KOPT-K1 (cell line): ENCODE data around the gene TMEM11.
A peak's percentile ranks its signal among the peaks of the same experiment; 100 is the strongest.

ENCODE experiments used
- H3K27ac ChIP-seq: fragments of 200-600 bp; sonication (generic); 2 replicates; pipeline ENCODE4 v1.5.1; 2016; ENCODE audit warnings: antibody characterized with exemption, mild to moderate bottlenecking, low read depth, low read length; ENCODE audit not compliant: poor library complexity, severe bottlenecking
- H3K36me3 ChIP-seq: fragments of 200-600 bp; sonication (generic); 2 replicates; pipeline ENCODE4 v1.5.1; 2017; ENCODE audit warnings: antibody characterized with exemption, mild to moderate bottlenecking, low read length, moderate library complexity; ENCODE audit not compliant: insufficient read depth
- H3K9me3 ChIP-seq: fragments of 200-600 bp; sonication (generic); 2 replicates; pipeline ENCODE4 v1.5.1; 2017; ENCODE audit warnings: antibody characterized with exemption, low read length, mild to moderate bottlenecking; ENCODE audit not compliant: insufficient read depth, poor library complexity, severe bottlenecking

The TMEM11 gene, protein sequence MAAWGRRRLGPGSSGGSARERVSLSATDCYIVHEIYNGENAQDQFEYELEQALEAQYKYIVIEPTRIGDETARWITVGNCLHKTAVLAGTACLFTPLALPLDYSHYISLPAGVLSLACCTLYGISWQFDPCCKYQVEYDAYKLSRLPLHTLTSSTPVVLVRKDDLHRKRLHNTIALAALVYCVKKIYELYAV

DNA sequence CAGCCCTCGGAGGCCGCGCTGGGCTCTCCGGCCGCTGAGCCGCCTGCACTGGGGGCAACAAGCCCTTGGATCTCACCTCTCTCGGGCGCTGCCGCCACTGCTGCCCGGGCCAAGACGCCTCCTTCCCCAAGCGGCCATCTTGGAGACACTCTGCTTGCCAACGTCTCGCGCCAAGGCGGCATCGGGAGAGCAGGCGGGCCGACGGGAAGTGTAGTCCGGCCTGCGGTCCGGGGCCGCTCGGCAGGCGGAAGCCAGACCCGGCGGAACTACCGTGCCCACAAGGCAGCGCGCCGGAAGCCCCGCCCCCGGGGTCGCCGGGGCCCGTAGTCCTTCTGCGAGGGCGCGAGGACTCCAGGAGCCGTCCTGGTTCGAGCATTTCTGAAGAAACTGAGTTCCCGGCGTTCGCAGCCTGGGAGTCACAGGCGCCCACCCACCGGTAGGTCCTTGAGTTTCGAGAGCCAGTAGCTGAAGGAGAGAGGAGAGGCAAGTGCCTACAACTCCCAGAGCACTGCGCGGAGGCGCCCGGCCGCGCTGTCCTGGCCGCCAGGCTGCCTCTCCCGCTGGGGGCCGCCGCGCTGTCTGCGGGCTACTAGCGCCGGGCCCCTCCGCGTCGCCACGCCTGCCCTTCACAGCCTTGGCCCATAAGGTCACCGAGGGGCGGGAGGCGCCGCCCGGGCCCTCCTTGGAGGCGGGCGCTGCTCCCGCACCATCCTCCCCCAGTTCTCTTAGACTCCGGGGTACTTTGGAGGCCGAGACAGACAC is at the start of gene TMEM11:
TMEM11 (minus strand) TSS at position 147 of the 762 bp plus-strand sequence; CDS start at position 138, 9 bp downstream.
- Histone ChIP-seq H3K27ac (peak within 1 kb of the TSS; percentile 93), H3K36me3 (peaks cover 54% of the 10 kb centered on the region), H3K9me3 (no peaks in the 10 kb centered on the region)

DNA sequence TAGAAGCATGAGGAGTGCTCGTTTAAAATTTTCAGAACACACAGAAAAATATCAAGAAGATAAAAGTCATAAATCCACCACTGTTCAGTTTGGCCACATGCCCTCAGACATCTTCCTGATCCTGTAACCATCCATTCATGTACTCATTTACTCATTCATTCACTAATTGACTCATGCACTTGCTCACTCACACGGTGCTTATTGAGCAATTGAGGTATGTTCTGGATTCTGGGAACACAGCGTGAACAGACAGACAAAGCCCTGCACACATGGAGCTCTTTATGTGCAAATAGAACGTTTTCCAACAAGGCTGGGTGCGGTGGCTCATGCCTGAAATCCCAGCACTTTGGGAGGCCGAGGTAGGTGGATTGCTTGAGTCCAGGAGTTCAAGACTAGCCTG is 49.4 kb upstream of the TMEM11 start:
- H3K27ac ChIP-seq: no peak overlapping the region

DNA sequence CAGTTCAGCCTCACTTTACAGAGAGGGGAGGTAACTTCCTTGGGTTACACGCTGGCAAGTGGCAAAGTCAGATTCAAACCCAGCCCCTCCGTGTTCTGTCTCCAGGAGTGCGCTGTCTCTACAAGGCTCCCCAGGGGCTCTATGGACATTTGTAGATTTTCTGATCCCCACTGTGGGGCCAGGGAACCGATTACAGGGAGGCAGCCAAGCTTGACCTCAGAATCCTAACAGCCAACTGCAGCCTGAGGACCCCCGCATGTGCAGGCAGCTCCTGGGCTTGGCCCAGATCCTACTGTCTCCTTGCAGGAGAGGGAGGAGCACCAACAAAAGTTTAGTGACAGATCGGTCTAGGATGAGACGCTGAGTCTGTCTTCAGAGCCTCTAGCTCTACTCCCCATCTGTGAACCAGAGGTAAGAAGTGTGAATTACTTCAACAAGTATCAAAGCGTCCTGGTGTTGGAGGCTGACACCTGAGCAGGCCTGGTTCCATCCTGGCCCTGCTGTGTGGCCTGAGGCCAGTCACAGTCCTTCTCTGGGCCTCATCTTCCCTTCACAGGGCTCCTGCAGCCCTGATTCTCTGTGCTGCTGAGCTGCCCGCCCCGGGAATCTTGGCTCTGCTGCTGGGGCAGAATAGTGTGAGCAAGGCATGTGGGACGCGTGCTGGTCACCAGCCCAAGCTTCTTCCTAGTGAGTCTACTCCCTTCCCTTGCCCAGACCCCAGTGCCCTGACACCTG is 48.5 kb upstream of the TMEM11 start:
- H3K27ac ChIP-seq: no peak overlapping the region
- no peaks in the 10 kb centered on the region for H3K9me3 ChIP-seq
- H3K36me3 ChIP-seq: no peaks in the 10 kb centered on the region

More for the DNA sequence above, 49.4 kb upstream of the TMEM11 start:
- no peaks in the 10 kb centered on the region for H3K9me3 ChIP-seq
- H3K36me3 ChIP-seq: no peaks in the 10 kb centered on the region

DNA sequence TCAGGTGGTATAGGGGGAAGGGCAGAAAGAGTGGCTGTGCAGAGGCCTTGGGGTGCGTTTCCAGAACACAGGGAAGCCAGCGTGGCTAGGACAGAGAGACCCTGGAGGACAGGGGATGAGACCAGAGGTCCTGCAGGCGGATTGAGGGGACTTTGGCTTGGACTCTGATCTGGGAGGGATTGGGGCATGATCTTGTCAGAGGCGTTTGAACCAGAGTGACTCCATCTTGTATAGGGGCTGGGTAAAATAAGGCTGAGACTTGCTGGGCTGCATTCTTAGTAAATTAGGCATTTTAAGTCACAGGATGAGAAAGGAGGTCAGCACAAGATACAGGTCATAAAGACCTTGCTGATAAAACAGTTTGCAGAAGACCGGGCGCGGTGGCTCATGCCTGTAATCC is 44.6 kb upstream of the TMEM11 start:
- no peaks in the 10 kb centered on the region for H3K36me3 ChIP-seq
- no peak overlapping the region for H3K27ac ChIP-seq
- H3K9me3 ChIP-seq: no peaks in the 10 kb centered on the region

DNA sequence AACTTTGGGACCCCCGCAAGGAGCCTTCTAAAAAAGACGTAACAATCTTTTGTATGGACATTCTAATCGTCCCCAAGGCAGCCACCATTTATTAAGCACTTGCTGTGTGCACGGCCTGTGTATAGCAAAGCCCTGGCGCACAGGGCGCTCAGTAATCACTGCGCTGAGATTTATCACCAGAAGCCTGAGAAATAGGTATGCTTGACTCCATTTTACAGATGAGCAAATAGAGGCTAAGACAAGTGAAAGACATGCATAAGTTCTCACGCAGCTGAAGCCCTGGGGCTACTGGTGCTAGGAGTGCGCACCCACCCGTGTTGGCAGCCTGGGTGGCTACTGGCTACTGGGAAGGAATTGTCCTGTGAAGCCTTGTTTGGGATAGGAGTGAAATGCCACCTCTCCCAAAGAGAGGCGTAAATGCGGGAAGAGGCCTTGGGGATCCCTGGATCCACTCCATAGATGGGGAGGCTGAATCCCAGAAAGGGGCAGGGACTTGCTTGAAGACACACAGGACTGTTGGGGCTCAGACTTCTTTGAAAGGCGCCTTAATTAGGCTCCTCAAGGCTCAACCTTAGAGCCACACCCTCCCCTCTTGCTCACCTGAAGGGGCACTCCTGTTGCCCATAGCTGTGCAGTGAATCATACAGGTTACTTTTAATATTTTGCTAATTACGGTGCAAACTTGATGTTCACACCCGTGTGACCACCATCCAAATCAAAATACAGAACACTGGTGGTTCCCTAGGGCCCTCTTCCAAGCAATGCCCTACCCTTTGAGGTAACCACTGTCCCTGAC is 39.9 kb upstream of the TMEM11 start:
- Histone ChIP-seq H3K36me3 (no peaks in the 10 kb centered on the region), H3K9me3 (no peaks in the 10 kb centered on the region), H3K27ac (no peak overlapping the region)

DNA sequence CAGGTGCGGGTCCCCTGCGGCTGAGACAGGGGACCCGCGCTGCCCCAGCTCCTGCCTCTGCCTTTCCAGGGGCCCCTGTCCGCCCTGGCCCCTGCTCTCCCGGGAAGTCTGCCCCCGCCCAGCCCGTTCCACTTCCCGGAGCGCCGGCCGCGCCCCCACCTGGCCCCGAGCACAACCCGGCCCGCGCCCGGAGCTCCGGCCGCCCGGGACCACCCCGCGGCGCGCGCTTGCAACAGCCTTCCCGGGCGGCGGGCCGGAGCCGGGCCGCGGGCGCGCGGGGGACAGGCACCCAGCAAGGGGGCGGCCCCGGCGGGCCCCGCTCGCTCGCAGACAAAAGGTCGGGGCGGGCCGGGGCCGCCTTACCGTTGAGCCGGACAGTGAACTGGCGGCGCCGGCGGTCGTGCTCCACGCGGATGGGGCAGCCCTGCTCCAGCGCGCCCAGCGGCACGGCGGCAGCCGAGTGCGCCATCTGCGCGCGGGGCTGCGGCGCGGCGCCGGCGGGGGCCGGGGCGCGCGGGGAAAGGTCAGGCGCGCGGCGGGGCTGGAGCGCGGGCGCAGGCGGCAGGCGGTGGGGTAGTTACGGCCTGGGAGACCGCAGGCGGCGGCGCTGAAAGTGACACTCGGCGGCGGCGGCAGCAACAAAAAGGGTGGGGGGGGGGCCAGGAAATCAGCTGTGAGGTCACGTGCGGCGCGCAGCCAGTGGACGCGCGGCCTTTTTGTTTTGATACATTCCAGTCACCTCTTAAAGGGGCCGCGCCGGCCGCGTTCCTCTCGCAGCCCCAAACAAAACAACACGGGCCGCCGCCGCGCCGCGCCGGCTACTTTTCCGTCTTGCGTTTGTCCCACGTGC is 39.1 kb upstream of the TMEM11 start, which contains the start of gene NATD1:
NATD1 (minus strand) TSS at position 615 of the 850 bp plus-strand sequence; CDS start at position 469, 146 bp downstream.
- Histone ChIP-seq H3K9me3 (no peaks in the 10 kb centered on the region), H3K36me3 (no peaks in the 10 kb centered on the region), H3K27ac (no peak within 1 kb of the TSS)

DNA sequence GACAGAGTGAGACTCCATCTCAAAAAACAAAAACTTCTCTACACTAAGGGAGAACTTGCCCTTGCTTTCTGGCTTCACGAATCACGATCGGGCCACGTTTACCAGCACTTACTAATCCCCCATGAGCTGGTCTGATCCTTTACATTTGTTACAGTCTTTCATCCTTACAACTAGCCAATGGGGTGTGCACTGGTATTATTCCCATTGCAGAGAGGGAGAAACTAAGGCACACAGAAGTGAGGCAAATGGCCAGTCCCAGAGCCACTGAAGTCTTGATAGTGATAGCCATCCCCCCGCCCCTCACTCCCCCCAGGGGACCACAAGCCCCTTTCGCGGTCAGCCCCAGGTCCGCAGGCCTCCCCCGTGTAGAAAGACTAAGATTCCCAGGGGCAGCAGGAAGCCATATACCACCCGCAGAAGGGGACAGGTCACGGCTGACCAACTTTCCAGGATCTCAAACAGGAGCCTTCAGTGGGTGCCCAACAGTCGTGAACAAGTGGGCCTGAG is 38.4 kb upstream of the TMEM11 start:
- Histone ChIP-seq H3K27ac (no peak overlapping the region), H3K9me3 (no peaks in the 10 kb centered on the region), H3K36me3 (no peaks in the 10 kb centered on the region)

DNA sequence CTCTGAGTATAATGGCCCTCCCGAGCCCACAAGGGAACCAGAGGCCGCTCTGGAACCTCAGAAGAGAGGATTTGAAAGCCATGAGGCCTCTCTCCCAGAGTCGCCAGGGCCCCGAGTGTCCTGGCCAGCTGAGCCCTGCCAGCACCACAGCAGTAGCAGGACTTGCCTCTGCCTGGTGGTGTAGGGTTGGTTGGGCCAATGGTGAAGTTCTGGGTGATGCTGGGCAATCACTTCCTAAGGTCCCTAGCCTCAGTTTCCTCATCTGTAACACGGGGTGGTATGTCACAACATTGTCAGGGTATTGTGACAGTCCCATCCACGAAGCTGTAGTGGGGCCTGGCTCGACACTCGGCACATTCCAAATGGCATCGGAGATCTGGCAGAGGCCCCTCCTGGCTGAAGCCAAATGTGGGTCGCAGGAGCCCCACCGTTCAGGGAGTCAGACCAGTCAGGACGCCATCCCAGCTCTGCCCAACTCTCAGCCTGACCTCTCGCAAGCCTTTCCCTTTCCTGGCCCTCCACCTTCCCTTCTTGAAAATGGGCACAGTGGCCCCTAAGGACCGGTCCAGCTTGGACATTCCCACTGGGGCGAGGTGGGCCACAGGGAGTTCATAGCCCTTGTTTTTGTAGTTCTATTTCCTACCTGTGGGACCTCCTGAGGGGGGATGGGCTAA is 37.5 kb upstream of the TMEM11 start:
- Histone ChIP-seq H3K27ac (no peak overlapping the region), H3K36me3 (no peaks in the 10 kb centered on the region), H3K9me3 (no peaks in the 10 kb centered on the region)

DNA sequence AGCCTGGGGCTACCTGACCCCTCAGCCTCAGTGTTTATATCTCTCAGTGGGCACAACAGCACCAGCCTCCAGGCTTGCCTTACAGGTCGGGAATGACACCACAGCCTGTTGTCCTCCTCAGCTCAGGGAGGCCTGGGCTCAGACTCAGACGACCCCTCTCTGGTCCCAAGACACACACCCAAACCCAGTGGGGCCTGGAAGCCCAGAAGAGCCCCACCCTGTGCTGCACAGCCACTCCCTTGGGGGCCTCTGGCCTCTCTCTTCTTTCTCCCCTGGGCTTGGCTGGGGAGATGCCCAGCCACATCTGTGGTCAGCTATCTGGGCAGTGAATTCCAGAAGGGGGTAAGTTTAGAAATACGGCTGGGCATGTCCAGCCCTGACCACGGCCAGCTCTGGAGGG is 36.9 kb upstream of the TMEM11 start:
- H3K27ac ChIP-seq: no peak overlapping the region
- H3K9me3 ChIP-seq: no peaks in the 10 kb centered on the region
- no peaks in the 10 kb centered on the region for H3K36me3 ChIP-seq

DNA sequence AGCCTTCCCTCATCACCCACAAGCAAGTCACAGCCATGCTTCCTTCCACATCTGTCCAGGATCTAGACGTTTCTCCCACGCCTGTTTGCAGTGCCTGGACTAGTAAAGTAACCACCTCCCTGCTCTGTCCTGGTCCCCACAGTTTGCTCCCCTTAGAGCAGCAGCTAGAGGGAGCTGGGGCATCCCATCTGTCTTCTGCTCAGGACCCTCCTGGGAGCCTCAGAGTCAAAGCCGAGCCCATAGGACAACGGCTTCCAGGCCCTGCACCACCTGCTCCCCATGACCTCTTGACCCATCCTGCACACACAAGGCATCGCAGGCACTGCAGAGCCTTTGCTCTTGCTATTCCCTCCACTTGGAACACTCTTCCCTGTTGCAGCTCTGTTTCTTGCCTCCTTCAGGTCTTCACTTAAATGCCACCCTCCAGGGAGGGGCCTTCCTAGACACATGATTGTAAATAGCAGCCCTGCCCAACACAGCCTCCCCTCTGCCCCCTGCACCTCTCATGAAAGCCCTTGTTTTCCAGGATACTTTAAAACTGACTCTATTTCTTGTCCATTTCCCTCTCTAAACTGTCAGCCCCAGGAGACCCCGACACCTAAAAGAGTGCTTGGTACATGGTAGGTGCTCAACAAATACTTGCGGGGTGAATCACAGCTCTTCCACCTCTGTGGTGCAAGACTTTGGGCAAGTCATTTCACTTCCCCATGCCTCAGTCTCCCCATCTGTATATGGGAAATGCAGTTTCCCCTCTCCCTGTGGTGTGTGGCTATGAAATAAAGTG is 36.2 kb upstream of the TMEM11 start:
- H3K9me3 ChIP-seq: no peaks in the 10 kb centered on the region
- no peak overlapping the region for H3K27ac ChIP-seq
- no peaks in the 10 kb centered on the region for H3K36me3 ChIP-seq

DNA sequence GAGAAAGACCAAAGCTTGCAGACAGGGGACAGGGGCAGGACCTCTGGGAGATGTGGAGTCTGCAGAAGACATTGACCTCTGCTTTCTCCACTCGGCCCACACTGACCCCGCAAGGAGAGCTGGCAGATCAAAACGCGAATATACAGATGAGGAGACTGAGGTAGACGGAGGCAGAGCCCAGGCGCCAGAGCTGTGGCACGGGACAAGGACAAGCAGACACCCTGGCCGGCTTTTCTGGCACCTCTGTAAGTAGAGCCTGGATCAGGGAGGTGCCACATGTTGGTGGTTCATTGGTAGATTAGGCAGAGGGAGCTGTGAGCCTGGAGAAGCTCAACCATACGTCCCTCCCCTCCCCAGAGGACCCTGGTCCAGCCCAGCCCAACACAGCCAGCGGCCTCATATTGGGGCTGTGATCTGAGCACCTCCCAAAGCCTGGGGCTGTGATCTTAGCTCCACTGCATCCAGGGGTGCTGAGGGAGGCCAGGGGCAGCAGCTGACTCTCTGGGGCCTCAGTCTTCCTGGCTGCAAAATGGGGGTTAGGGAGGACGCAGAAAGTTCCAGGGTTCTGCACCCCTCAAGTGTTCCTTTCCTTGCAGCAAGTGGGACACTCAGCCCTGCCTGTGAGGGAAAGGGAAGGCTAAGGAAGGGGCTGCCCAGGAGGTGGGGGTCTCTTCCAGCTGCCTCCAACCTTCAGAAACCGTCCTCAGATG is 35.3 kb upstream of the TMEM11 start:
- H3K9me3 ChIP-seq: no peaks in the 10 kb centered on the region
- H3K36me3 ChIP-seq: no peaks in the 10 kb centered on the region
- H3K27ac ChIP-seq: no peak overlapping the region

DNA sequence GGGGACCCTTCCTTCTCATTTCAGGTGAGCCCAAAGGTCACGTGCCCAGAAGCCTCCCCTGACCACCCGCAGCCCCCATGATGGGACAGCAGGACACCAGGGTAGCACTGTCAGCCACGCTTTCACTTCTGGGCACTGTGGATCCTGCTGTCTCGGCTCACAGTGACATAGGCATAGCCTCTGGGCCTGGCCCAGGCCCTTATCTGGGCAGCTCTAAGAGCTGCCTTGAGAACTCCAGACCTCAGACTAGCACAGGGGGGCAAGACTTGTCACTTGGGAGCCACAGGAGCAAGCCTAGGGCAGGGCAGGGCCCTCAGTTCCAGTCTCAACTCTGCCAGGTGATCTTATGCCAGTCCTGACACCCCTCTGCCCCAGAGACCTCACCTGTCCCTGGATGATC is 34.5 kb upstream of the TMEM11 start:
- Histone ChIP-seq H3K27ac (no peak overlapping the region), H3K36me3 (no peaks in the 10 kb centered on the region)

More for the DNA sequence above, 34.5 kb upstream of the TMEM11 start:
- no peaks in the 10 kb centered on the region for H3K9me3 ChIP-seq
